Keratinocyte (primary cell): ENCODE data around the gene HOXC9.

Experiments used
- CTCF ChIP-seq, 3 experiments: IDR thresholded peaks in 1 of 3; conservative IDR thresholded peaks in 1 of 3; optimal IDR thresholded peaks in 1 of 3; 2 replicates in 2 of 3; 3 replicates in 1 of 3; pipeline versions ENCODE3 to v1.5.1; 2011; ENCODE audit warnings: low read length in 3 of 3, mild to moderate bottlenecking in 3 of 3, moderate library complexity in 2 of 3, control low read depth in 1 of 3, inconsistent platforms in 1 of 3; ENCODE audit not compliant: insufficient read depth in 2 of 3; ENCODE audit errors: extremely low read depth in 1 of 3
- EZH2 ChIP-seq: IDR thresholded peaks from one replicate; pipeline ENCODE4 v1.6.1; 2012; ENCODE audit warnings: inconsistent platforms, mild to moderate bottlenecking, low read length, moderate library complexity

- no peak for TF ChIP-seq EZH2
- TF ChIP-seq CTCF (optimal IDR thresholded peaks at IDR 0.05 in 1 of 3, IDR thresholded peaks at IDR 0.05 in 1 of 3, conservative IDR thresholded peaks at IDR 0.05 in 1 of 3; ENCODE audit: extremely low read depth in 1 of 3, insufficient read depth in 2 of 3, low read length in 3 of 3), result no peak
These were observed 9.5 kb downstream of the HOXC9 start for GRCh38 chr12:54009171-54010052.
